SHP77 treated with DMSO at 0.1 percent for 48 hours (cell line): Measurements from ENCODE around the gene CDH23.
A peak's percentile ranks its signal among the peaks of the same experiment; 100 is the strongest.

Experiments
- DNase-seq: peaks from one replicate; lab custom pipeline; 2025; lab: John Stamatoyannopoulos, UW

Gene CDH23

GRCh38 chr10:71856619-71857018 is 459.9 kb downstream of the CDH23 start:
- DNase-seq = no peak

GRCh38 chr10:71857934-71858890 is 461.5 kb downstream of the CDH23 start:
- DNase-seq = no peak

GRCh38 chr10:71860243-71861029 is 463.7 kb downstream of the CDH23 start:
- peak; percentile 44 for DNase-seq

- no peak for DNase-seq
Observed at GRCh38 chr10:71863203-71863602, 466.5 kb downstream of the CDH23 start.

- DNase-seq = no peak
Observed at GRCh38 chr10:71864911-71865361, 468.2 kb downstream of the CDH23 start.
